OCI-LY7 (cell line): ENCODE results near the gene TMEM35B. TPM values are rescaled to one million over a fixed set of nuclear protein-coding genes. Genes with fewer than 3 reads are reported as not detected.

ENCODE experiments used
- BruUV-seq: library from RNA; stranded (reverse); fragments of 400-500 nt; replicated peaks from 2 replicates; lab custom pipeline; 2021; lab: Mats Ljungman, UMichigan
- CTCF ChIA-PET: fragments of 300-600 bp; sonication (Branson Sonifier 250); formaldehyde crosslinking; loops from one replicate; lab custom pipeline; 2022; ENCODE audit warnings: antibody characterized with exemption; ENCODE audit not compliant: unreplicated experiment; lab: Charles Lee
- POLR2A ChIA-PET: fragments of 300-600 bp; sonication (Branson Sonifier 250); formaldehyde crosslinking; loops from one replicate; lab custom pipeline; 2022; ENCODE audit warnings: antibody characterized with exemption; lab: Charles Lee
- DNase-seq: peaks from one replicate; pipeline ENCODE4 v3.0.0-alpha.2; 2015; ENCODE audit warnings: low spot score
- H2AFZ ChIP-seq: fragments of 200-600 bp; sonication (generic), shearing (Covaris generic); 2 replicates; pipeline ENCODE4 v1.6.1; 2014; ENCODE audit warnings: mild to moderate bottlenecking, antibody characterized with exemption, low read length, moderate library complexity
- H3K27ac ChIP-seq: fragments of 200-600 bp; sonication (generic); 2 replicates; pipeline ENCODE4 v1.5.1; 2014; ENCODE audit warnings: mixed run types, low read depth, mild to moderate bottlenecking, moderate library complexity, low read length, inconsistent platforms; ENCODE audit not compliant: poor library complexity, severe bottlenecking
- H3K36me3 ChIP-seq: fragments of 200-600 bp; sonication (generic); 2 replicates; pipeline ENCODE4 v1.6.1; 2014; ENCODE audit warnings: mild to moderate bottlenecking, antibody characterized with exemption, low read length, moderate library complexity, mixed read lengths; ENCODE audit not compliant: insufficient read depth
- H3K4me1 ChIP-seq: fragments of 200-600 bp; sonication (generic); 2 replicates; pipeline ENCODE4 v1.5.1; 2014; ENCODE audit warnings: mild to moderate bottlenecking, low read length; ENCODE audit not compliant: insufficient read depth, poor library complexity, severe bottlenecking
- H3K4me2 ChIP-seq: fragments of 200-600 bp; sonication (generic); 2 replicates; pipeline ENCODE4 v1.6.1; 2014; ENCODE audit warnings: mild to moderate bottlenecking, low read length
- H3K4me3 ChIP-seq: fragments of 200-600 bp; sonication (generic); 2 replicates; pipeline ENCODE4 v1.5.1; 2014; ENCODE audit warnings: mild to moderate bottlenecking, low read depth, low read length; ENCODE audit not compliant: poor library complexity, severe bottlenecking
- H3K79me2 ChIP-seq: fragments of 200-600 bp; sonication (generic); 2 replicates; pipeline ENCODE4 v1.6.1; 2016; ENCODE audit warnings: low read depth, mild to moderate bottlenecking, low read length, moderate library complexity, mixed read lengths; ENCODE audit not compliant: insufficient read depth
- H3K9me2 ChIP-seq: fragments of 200-600 bp; sonication (generic); 2 replicates; pipeline ENCODE4 v1.6.1; 2016; ENCODE audit warnings: mild to moderate bottlenecking, low read length, mixed read lengths; ENCODE audit not compliant: insufficient read depth
- H3K9me3 ChIP-seq: fragments of 200-600 bp; sonication (generic); 2 replicates; pipeline ENCODE4 v1.6.1; 2014; ENCODE audit warnings: mild to moderate bottlenecking, mixed run types, low read length, mixed read lengths
- H4K20me1 ChIP-seq: fragments of 200-600 bp; sonication (generic); 2 replicates; pipeline ENCODE4 v1.6.1; 2014; ENCODE audit warnings: mild to moderate bottlenecking, antibody characterized with exemption, low read length, moderate library complexity, mixed read lengths; ENCODE audit not compliant: insufficient read depth
- CTCF ChIP-seq: fragments of 200-600 bp; sonication (generic); conservative IDR thresholded peaks from 2 replicates; pipeline ENCODE4 v1.5.1; 2014; ENCODE audit warnings: mild to moderate bottlenecking, antibody characterized with exemption, low read length, moderate library complexity, mixed read lengths
- EZH2phosphoT487 ChIP-seq: fragments of 200-600 bp; sonication (generic); IDR thresholded peaks from 2 replicates; pipeline ENCODE4 v1.6.1; 2018; ENCODE audit warnings: low read depth, borderline replicate concordance, mild to moderate bottlenecking, mixed run types, antibody characterized with exemption, low read length, moderate library complexity, mixed read lengths
- intact Hi-C: fragments of 100-400 bp; cut with micrococcal nuclease; formaldehyde crosslinking; loops from one replicate; pipeline ENCODE4 v1.10.0; 2022; ENCODE audit not compliant: unreplicated experiment
- total RNA-seq, 2 experiments: library from RNA; depleted of rRNA in 1 of 2; stranded (reverse); fragments of >200 nt in 1 of 2; shearing (Covaris generic) in 1 of 2; gene quantifications; 2 replicates each; pipeline ENCODE4 v1.2.3, GENCODE V29; 2014 to 2022

TMEM35B gene
- total RNA-seq, 2 experiments from 2014 or later = 15.5 to 19.8 TPM

- H3K9me3 ChIP-seq = no peaks in the 10 kb centered on the region
- intact Hi-C loops = loop anchor here (10.0 kb wide), 1 partner anchor 130 kb away; the partner anchor contains the start of gene SMIM12
- H3K9me2 ChIP-seq = no peaks in the 10 kb centered on the region
- peaks cover 6% of the 10 kb centered on the region; the same call in 1 of the 2 replicates for H3K79me2 ChIP-seq
- H2AFZ ChIP-seq = peak overlapping the region; percentile 93
- TSS peak; percentile 49 for BruUV-seq
- 0 out of 2 replicates have a peak, but pooled peaks cover 2% of the 10 kb centered on the region for H4K20me1 ChIP-seq
- POLR2A ChIA-PET = interaction anchor here (0.5 to 3.1 kb wide), 10 partner anchors 9 to 1800 kb away, joined by 3 to 27 read pairs (median 4); partner anchors contain the start of gene ZMYM6
- CTCF ChIA-PET = interaction anchor here (0.6 to 1.1 kb wide), 2 partner anchors 12 to 1890 kb away, joined by 4 to 8 read pairs; no protein-coding TSS in a partner anchor
- peak overlapping the region; percentile 39 for H3K27ac ChIP-seq
- H3K36me3 ChIP-seq = peaks cover 21% of the 10 kb centered on the region
- H3K4me1 ChIP-seq = peaks cover 30% of the 10 kb centered on the region
- peak overlapping the region; percentile 76 for H3K4me3 ChIP-seq
- peak; percentile 42 for DNase-seq
- peak overlapping the region; percentile 93 for H3K4me2 ChIP-seq
- TF ChIP-seq EZH2phosphoT487 = no peak
- no peak for TF ChIP-seq CTCF
Measured at GRCh38 chr1:34984435-34984792, 733 bp downstream of the TMEM35B start.

GRCh38 chr1:34983700-34984355, 1.3 kb downstream of the TMEM35B start:
- Histone ChIP-seq H3K36me3 (peaks cover 17% of the 10 kb centered on the region), H3K4me3 (peak overlapping the region; percentile 76), H3K79me2 (peaks cover 6% of the 10 kb centered on the region; the same call in 1 of the 2 replicates), H3K27ac (no peak overlapping the region), H3K9me3 (no peaks in the 10 kb centered on the region), H3K9me2 (no peaks in the 10 kb centered on the region), H3K4me1 (peaks cover 30% of the 10 kb centered on the region), H4K20me1 (0 out of 2 replicates have a peak, but pooled peaks cover 2% of the 10 kb centered on the region), H2AFZ (no peak overlapping the region; the same call in 1 of the 2 replicates), H3K4me2 (peak overlapping the region; percentile 93)
- DNase-seq = peak; percentile 4
- intact Hi-C loops = loop anchor here (10.0 kb wide), 1 partner anchor 129 kb away; the partner anchor contains the start of gene SMIM12
- TF ChIP-seq CTCF (no peak), EZH2phosphoT487 (no peak)
- ChIA-PET POLR2A (interaction anchor here (0.5 to 3.1 kb wide), 4 partner anchors 21 to 134 kb away, joined by 3 to 27 read pairs (median 4); partner anchors contain the start of gene ZMYM6), CTCF (no interaction called here)
- BruUV-seq = no TSS peak
